HUES48 (cell line): Measurements from ENCODE around the gene PRXL2A.
"Not testable (repeated sequence)": the region's sequence is repeated elsewhere in the genome, so short reads cannot be mapped to it uniquely, and the experiment has no call there.

ENCODE experiments used
- H3K27ac ChIP-seq: one replicate; pipeline ENCODE4 v1.7.0; 2013; ENCODE audit warnings: low read depth, low read length, inconsistent platforms
- H3K27me3 ChIP-seq: 2 replicates; pipeline ENCODE4 v1.6.1; 2013; ENCODE audit warnings: mild to moderate bottlenecking, low read length; ENCODE audit not compliant: control insufficient read depth, insufficient read depth
- H3K36me3 ChIP-seq: 2 replicates; pipeline ENCODE4 v1.6.1; 2013; ENCODE audit warnings: low read length; ENCODE audit not compliant: control insufficient read depth, insufficient read depth
- H3K4me1 ChIP-seq: 2 replicates; pipeline ENCODE4 v1.6.1; 2013; ENCODE audit warnings: mild to moderate bottlenecking, low read length; ENCODE audit not compliant: control insufficient read depth, insufficient read depth
- H3K4me3 ChIP-seq: 2 replicates; pipeline ENCODE4 v1.5.1; 2013; ENCODE audit warnings: mild to moderate bottlenecking, low read depth, low read length
- H3K9ac ChIP-seq: 2 replicates; pipeline ENCODE4 v1.6.1; 2013; ENCODE audit warnings: mild to moderate bottlenecking, low read depth, low read length, moderate library complexity
- H3K9me3 ChIP-seq: 2 replicates; pipeline ENCODE4 v1.6.1; 2013; ENCODE audit warnings: low read length; ENCODE audit not compliant: control insufficient read depth, insufficient read depth

The PRXL2A gene, protein sequence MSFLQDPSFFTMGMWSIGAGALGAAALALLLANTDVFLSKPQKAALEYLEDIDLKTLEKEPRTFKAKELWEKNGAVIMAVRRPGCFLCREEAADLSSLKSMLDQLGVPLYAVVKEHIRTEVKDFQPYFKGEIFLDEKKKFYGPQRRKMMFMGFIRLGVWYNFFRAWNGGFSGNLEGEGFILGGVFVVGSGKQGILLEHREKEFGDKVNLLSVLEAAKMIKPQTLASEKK

DNA sequence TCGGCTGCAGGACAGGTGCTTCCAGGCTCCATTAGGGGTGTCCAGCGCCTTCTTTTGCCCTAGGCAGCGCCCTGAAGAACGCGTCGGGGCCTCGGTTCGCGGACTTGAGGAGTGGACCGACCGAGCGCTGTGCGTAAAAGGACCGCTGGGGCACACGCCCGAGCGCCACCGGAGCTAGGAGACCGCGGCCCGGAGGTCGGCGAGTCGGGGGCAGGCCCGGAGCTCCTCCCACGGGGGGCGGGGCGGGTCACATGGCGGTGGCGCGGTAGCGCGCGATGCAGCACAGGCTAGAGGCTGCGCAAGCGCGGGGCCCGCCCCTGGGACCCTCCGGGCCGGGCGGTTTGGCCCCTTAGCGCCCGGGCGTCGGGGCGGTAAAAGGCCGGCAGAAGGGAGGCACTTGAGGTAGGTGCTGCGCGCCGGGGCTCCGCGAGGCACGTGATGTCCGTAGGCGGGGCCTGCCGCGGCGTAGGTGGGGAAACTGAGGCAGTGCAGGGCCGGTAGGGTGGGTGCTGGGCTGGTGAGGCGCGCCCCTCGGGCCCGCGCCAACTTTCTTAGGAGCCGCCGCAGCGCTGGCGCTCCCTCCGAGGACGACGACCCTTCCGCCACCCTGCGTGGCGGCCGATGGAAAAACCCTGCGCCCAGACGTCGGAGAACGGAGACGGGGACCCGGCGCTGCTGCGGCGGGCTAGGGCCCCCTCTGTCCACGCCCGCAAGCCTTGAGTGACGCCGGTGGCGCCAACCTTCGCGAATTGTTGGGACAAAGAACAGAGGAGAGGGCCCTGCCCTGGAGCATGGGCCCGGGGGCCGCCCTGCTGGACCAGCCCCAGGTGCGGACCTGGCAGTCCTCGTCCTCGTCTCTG, at the start of gene PRXL2A:
Gene PRXL2A (plus strand): TSS at position 310 of the 860 bp plus-strand sequence. CDS start 11,917 bp downstream, outside the sequence.
- Histone ChIP-seq H3K27ac (no peak within 1 kb of the TSS), H3K9ac (peak within 1 kb of the TSS; percentile 55), H3K36me3 (no peaks in the 10 kb centered on the region), H3K4me3 (peak within 1 kb of the TSS; percentile 64), H3K9me3 (no peaks in the 10 kb centered on the region), H3K4me1 (peaks cover 11% of the 10 kb centered on the region), H3K27me3 (peaks cover 18% of the 10 kb centered on the region)

DNA sequence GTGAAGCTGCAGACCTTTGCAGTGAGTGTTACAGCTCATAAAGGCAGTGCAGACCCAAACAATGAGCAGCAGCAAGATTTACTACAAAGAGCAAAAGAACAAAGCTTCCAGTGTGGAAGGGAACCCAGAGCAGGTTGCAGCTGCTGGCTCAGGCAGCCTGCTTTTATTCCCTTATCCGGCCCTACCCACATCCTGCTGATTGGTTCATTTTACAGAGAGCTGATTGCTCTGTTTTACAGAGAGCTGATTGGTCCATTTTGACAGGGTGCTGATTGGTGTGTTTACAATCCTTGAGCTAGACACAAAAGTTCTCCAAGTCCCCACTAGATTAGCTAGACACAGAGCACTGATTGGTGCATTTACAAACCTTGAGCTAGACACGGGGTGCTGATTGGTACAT, 49.4 kb upstream of the PRXL2A start:
- H3K9me3 ChIP-seq, H3K36me3 ChIP-seq, H3K27ac ChIP-seq, H3K4me1 ChIP-seq, H3K4me3 ChIP-seq, H3K9ac ChIP-seq: not testable (repeated sequence)
- peaks cover 22% of the 10 kb centered on the region for H3K27me3 ChIP-seq

DNA sequence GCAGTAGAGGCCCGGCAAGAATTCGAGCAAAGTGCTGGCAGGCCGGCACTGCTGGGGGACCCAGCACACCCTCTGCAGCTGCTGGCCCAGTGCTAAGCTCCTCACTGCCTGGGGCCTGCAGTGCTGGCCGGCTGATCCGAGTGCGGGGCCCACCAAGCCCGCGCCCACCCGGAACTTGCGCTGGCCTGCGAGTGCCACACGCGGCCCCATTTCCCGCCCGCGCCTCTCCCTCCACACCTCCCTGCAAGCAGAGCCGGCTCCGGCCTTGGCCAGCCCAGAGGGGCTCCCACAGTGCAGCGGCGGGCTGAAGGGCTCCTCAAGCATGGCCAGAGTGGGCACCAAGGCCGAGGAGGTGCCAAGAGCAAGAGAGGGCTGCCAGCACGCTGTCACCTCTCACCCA, 48.7 kb upstream of the PRXL2A start:
- Histone ChIP-seq H3K9me3 (no peaks in the 10 kb centered on the region), H3K27me3 (peaks cover 22% of the 10 kb centered on the region), H3K27ac (no peak overlapping the region), H3K36me3 (no peaks in the 10 kb centered on the region), H3K9ac (no peak overlapping the region), H3K4me1 (peaks cover 6% of the 10 kb centered on the region), H3K4me3 (no peak overlapping the region)

DNA sequence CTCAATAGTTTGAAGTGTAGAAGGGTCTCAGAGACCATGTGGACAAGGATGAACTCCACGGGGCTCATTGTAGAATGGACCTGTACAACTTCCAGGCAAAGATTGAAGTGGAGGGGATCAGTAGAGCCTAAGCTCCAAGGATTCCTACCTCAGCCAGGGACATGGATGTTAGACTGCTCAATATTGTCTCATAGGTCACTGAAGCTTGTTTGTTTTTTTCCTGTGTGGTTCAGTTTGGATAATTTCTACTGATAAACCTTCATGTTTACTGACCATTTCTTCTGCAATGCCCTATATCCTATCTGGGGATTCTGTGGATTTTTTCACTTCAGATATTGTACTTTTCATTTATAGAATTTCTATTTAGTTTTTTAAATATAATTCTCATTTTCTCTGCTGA, 42.8 kb upstream of the PRXL2A start:
- H3K4me1 ChIP-seq = no peaks in the 10 kb centered on the region
- H3K4me3 ChIP-seq = no peak overlapping the region
- H3K27ac ChIP-seq = no peak overlapping the region
- no peaks in the 10 kb centered on the region; the same call in 1 of the 2 replicates for H3K36me3 ChIP-seq
- no peak overlapping the region for H3K9ac ChIP-seq
- peaks cover 18% of the 10 kb centered on the region for H3K9me3 ChIP-seq
- H3K27me3 ChIP-seq = no peaks in the 10 kb centered on the region

DNA sequence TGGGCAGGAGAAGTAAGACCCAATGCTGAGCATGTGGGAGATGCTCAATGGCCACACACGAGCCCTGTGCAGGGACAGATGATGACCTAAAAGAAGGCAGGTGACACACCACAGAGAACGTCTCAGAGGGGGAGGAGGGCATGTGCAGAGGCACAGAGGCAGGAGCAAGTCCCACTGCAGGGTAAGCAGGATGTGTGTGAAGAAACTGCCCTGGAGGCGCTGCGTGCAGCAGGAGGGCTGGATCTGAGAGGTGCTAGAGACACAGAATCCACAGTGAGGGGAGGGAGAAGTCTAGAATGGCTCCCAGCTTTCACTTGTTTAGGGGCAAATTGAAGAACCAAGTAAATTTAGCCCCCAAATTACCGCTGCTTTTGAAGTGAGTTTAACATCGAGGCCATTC, 36.9 kb upstream of the PRXL2A start:
- Histone ChIP-seq H3K27me3 (no peaks in the 10 kb centered on the region), H3K36me3 (no peaks in the 10 kb centered on the region; the same call in 1 of the 2 replicates), H3K4me3 (no peak overlapping the region), H3K4me1 (no peaks in the 10 kb centered on the region), H3K27ac (no peak overlapping the region), H3K9ac (no peak overlapping the region), H3K9me3 (peaks cover 17% of the 10 kb centered on the region)

DNA sequence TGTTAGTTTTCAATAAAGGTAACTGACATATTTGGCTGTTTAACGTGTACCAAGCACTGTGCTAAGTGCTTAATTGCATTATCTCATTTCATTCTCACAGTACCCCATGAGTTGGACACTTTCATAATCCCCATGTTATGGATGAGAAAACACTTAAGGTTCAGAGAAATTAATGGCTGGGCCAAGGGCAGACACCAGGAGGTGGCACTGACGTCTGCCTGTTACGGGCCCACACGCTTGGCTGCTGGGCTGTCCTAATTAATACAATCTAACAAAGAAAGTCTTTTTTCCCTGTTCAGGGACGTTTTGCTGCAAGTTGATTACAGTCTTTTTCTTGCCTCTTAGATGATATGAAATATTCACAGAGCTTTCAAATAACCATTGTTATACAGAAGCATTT, 35.7 kb upstream of the PRXL2A start:
- Histone ChIP-seq H3K9ac (no peak overlapping the region), H3K4me1 (no peaks in the 10 kb centered on the region), H3K4me3 (no peak overlapping the region), H3K9me3 (peaks cover 5% of the 10 kb centered on the region; the same call in 1 of the 2 replicates), H3K27me3 (no peaks in the 10 kb centered on the region), H3K27ac (no peak overlapping the region), H3K36me3 (no peaks in the 10 kb centered on the region)

DNA sequence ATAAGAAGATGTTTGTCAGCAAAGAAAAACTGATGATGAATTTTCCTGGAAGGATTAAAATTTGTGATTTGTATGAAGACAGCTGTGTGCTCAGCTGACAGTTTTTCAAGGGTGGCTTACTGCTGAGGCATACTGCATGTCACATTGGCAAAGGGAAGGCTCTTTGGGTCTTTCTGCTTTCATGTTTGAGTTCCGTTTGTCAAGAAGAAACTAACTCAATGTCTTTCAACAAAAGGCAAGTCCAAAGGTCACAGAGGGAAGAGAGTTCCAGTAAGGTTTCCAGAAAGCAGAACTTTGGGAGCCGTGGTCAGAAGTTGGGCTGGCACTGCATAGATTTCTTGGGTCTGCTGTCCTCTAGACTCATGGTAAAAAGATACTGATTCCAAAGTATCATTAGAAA, 34.8 kb upstream of the PRXL2A start:
- Histone ChIP-seq H3K36me3 (no peaks in the 10 kb centered on the region), H3K9ac (no peak overlapping the region), H3K27ac (no peak overlapping the region)

DNA sequence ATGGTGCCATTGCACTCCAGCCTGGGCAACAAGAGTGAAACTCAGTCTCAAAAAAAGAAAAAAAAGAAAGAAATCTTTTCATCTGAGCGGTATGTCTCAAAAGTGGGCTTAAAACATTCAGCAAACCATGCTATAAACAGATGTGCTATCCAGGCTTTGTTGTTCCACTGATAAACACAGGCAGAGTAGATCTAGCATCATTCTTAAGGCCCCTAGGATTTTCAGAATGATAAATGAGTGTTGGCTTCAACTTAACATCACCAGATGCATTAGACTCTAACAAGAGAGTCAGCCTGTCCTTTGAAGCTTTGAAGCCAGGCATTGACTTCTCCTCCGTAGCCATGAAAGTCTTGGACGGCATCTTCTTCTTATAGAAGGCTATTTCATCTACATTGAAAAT, 28.6 kb upstream of the PRXL2A start:
- H3K4me3 ChIP-seq = no peak overlapping the region
- H3K4me1 ChIP-seq = no peaks in the 10 kb centered on the region
- H3K9me3 ChIP-seq = no peaks in the 10 kb centered on the region
- H3K9ac ChIP-seq = no peak overlapping the region
- no peaks in the 10 kb centered on the region for H3K27me3 ChIP-seq
- no peaks in the 10 kb centered on the region for H3K36me3 ChIP-seq
- H3K27ac ChIP-seq = no peak overlapping the region

More for the DNA sequence above, 34.8 kb upstream of the PRXL2A start:
- no peak overlapping the region for H3K4me3 ChIP-seq
- no peaks in the 10 kb centered on the region for H3K4me1 ChIP-seq
- no peaks in the 10 kb centered on the region for H3K27me3 ChIP-seq
- no peaks in the 10 kb centered on the region for H3K9me3 ChIP-seq

DNA sequence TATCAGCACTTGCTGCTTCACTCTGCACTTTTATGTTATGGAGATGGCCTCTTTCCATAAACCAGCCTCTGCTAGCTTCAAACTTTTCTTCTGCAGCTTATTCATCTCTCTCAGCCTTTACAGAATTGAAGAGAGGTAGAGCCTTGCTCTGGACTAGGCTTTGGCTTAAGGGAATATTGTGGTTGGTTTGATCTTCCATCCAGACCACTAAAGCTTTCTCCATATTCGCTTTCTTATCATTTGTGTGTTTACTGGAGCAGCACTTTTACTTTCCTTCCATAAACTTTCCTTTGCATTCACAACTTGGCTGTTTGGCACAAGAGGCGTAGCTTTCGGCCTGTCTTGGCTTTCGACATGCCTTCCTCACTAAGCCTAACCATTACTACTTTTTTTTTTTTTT, 28.2 kb upstream of the PRXL2A start:
- Histone ChIP-seq H3K27me3 (no peaks in the 10 kb centered on the region), H3K36me3 (no peaks in the 10 kb centered on the region), H3K9me3 (no peaks in the 10 kb centered on the region), H3K9ac (no peak overlapping the region), H3K4me3 (no peak overlapping the region), H3K27ac (no peak overlapping the region), H3K4me1 (no peaks in the 10 kb centered on the region)

DNA sequence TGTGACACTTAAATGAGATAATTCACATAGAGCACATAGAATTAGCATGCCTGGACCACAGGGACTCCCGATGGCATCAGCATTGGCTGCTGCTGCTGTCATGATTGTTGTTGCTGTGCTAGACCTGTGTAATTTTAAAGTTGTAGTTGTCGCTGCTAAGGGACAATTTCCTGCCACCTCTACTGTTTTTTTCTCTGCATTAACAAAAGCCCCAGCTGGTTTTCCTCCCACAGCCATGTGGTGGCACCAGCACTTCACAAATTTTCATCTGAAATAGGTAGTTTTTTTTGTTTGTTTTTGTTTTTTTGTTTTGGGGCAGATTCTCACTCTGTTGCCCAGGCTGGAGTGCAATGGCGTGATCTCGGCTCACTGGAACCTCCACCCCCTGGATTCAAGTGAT, 25.4 kb upstream of the PRXL2A start:
- Histone ChIP-seq H3K36me3 (no peaks in the 10 kb centered on the region), H3K4me3 (no peak overlapping the region), H3K4me1 (no peaks in the 10 kb centered on the region), H3K27ac (no peak overlapping the region), H3K9ac (no peak overlapping the region), H3K9me3 (no peaks in the 10 kb centered on the region), H3K27me3 (no peaks in the 10 kb centered on the region)

DNA sequence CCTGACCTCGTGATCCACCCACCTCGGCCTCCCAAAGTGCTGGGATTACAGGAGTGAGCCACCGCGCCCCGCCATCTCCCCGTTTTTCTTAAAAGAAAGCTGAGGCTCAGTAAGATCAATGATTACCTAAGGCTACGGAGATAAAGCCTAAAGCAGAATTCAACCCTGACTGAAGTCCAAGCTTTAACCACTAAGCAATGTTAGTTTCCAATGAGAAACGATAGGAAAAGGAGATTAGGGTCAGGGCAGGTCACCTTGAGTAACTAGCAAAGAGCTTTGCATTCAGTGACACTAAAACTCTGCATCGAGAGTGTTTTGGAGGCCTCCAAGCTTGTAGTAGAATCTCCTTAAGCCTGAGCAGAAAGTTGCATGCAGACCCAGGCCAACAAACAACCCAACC, 17.6 kb upstream of the PRXL2A start:
- H3K9ac ChIP-seq = no peak overlapping the region
- no peaks in the 10 kb centered on the region for H3K9me3 ChIP-seq
- no peaks in the 10 kb centered on the region for H3K36me3 ChIP-seq
- H3K4me1 ChIP-seq = no peaks in the 10 kb centered on the region
- no peaks in the 10 kb centered on the region for H3K27me3 ChIP-seq
- no peak overlapping the region for H3K4me3 ChIP-seq
- H3K27ac ChIP-seq = no peak overlapping the region
